Right lobe of liver (tissue), 6 donors: ENCODE data around the gene MAG. TPM values are rescaled to one million over a fixed set of nuclear protein-coding genes. Genes with fewer than 3 reads are reported as not detected.

Source experiments
- ATAC-seq, 4 donors: fragments of 200-7000 bp; cut with Tn5 transposase; one replicate each; pipeline ENCODE4 v1.9.1; 2020; ENCODE audit warnings: mild to moderate bottlenecking in 4 of 4, moderate library complexity in 4 of 4
- DNase-seq, 3 donors: peaks; one replicate each; pipeline ENCODE4 v3.0.0-alpha.2; 2020
- H3K27ac ChIP-seq, 3 donors: fragments of 200-600 bp; one replicate each; pipeline ENCODE4 v1.8.0; 2022
- H3K27me3 ChIP-seq, 2 donors: fragments of 200-600 bp; one replicate each; pipeline ENCODE4 v1.8.0; 2022
- H3K36me3 ChIP-seq, 4 donors: fragments of 200-600 bp; sonication (generic) in 1 of 4; one replicate each; pipeline versions ENCODE4 v1.5.1 to v1.8.0; 2017 to 2022; ENCODE audit warnings: control low read depth in 1 of 4
- H3K4me1 ChIP-seq, 4 donors: fragments of 200-600 bp; sonication (generic) in 1 of 4; one replicate each; pipeline versions ENCODE4 v1.5.1 to v1.8.0; 2017 to 2022; ENCODE audit warnings: control low read depth in 1 of 4
- H3K4me3 ChIP-seq, 3 donors: fragments of 200-600 bp; one replicate each; pipeline ENCODE4 v1.8.0; 2022
- H3K9me3 ChIP-seq, 4 donors: fragments of 200-600 bp; sonication (generic) in 1 of 4; one replicate each; pipeline versions ENCODE4 v1.5.1 to v1.8.0; 2017 to 2022; ENCODE audit warnings: control low read depth in 1 of 4
- CTCF ChIP-seq, 4 donors: fragments of 200-600 bp in 3 of 4; fragments of 450-650 bp in 1 of 4; IDR thresholded peaks; one replicate each; pipeline versions ENCODE4 v1.5.1 to v1.8.0; 2016 to 2022; ENCODE audit warnings: antibody characterized with exemption in 4 of 4, mild to moderate bottlenecking in 2 of 4
- POLR2A ChIP-seq: fragments of 450-650 bp; IDR thresholded peaks from one replicate; pipeline ENCODE4 v1.6.1; 2017; ENCODE audit warnings: antibody characterized with exemption, mild to moderate bottlenecking
- WGBS: methylation state at CpG from one replicate; pipeline ENCODE4 v1.1.6; 2018; ENCODE audit warnings: low coverage, low lambda C conversion rate; ENCODE audit not compliant: insufficient coverage; ENCODE audit errors: missing lambda C conversion rate; 5-methylcytosine and 5-hydroxymethylcytosine counted together
- intact Hi-C, 2 donors: fragments of 100-400 bp; cut with DNase I; formaldehyde crosslinking; loops; one replicate each; pipeline versions ENCODE4 v1.11.2 to v1.14.1; 2022
- total RNA-seq, 6 experiments: library from RNA; depleted of rRNA in 2 of 6; stranded (reverse); fragments of >200 nt in 2 of 6; fragmentation: NEBNext Ultra II Directional in 3 of 6; extraction: Animal tissue kit (Norgen Biotek cat#: 25700) in 3 of 6; gene quantifications; one replicate each; pipeline versions ENCODE4 v1.1.0 to v1.2.4, GENCODE V29; 2016 to 2023
- donor health status: DM: no; HTN: yes; CAD: no.
- donor health status: DM: no; HTN: no; CAD: no.
- donor health status: DM: no; HTN: no; CAD: no.
- donor health status: DM: no; HTN: yes; CAD: no.
- donor health status: DM: no; HTN: yes; CAD: no.

Gene MAG
- total RNA-seq, 6 experiments from 2014 or later = 0.40 TPM; not detected in 5

- no peaks in the 10 kb centered on the region for H3K9me3 ChIP-seq
- H3K4me3 ChIP-seq = no peak overlapping the region
- DNase-seq = no peak
- WGBS = 83% methylated on average over 4 of the region's 21 CpGs
- H3K27ac ChIP-seq = no peak overlapping the region
- ATAC-seq = no peak
- TF ChIP-seq CTCF (IDR thresholded peaks at IDR 0.05) (no peak), POLR2A (no peak)
- H3K27me3 ChIP-seq = no peaks in the 10 kb centered on the region
- H3K36me3 ChIP-seq = no peaks in the 10 kb centered on the region
- no peaks in the 10 kb centered on the region for H3K4me1 ChIP-seq
- intact Hi-C loops = no loop called here
These were observed 20.1 kb downstream of the MAG start for GRCh38 chr19:35311901-35312665.

GRCh38 chr19:35313587-35313986 is 21.6 kb downstream of the MAG start:
- no peaks in the 10 kb centered on the region for H3K36me3 ChIP-seq
- ATAC-seq = no peak
- H3K4me1 ChIP-seq = no peaks in the 10 kb centered on the region
- H3K27me3 ChIP-seq = no peaks in the 10 kb centered on the region
- WGBS = 47% methylated on average over 6 of the region's 7 CpGs
- H3K27ac ChIP-seq = no peak overlapping the region
- no peak overlapping the region for H3K4me3 ChIP-seq
- no peak for DNase-seq
- TF ChIP-seq CTCF (IDR thresholded peaks at IDR 0.05) = no peak
- no peak for TF ChIP-seq POLR2A
- H3K9me3 ChIP-seq = no peaks in the 10 kb centered on the region
- intact Hi-C loops = no loop called here

- Histone ChIP-seq H3K27ac (no peak overlapping the region), H3K4me3 (no peak overlapping the region), H3K36me3 (no peaks in the 10 kb centered on the region), H3K27me3 (no peaks in the 10 kb centered on the region), H3K4me1 (no peaks in the 10 kb centered on the region), H3K9me3 (no peaks in the 10 kb centered on the region)
- TF ChIP-seq CTCF (IDR thresholded peaks at IDR 0.05) (no peak), POLR2A (no peak)
- 71% methylated on average over 4 of the region's 8 CpGs for WGBS
- ATAC-seq (no peak), DNase-seq (no peak)
- intact Hi-C loops = no loop called here
These were observed 22.1 kb downstream of the MAG start for GRCh38 chr19:35314031-35314430.

- no peak for TF ChIP-seq CTCF (IDR thresholded peaks at IDR 0.05)
- TF ChIP-seq POLR2A = no peak
- 80% methylated on average over 3 of the region's 10 CpGs for WGBS
- Histone ChIP-seq H3K27me3 (no peaks in the 10 kb centered on the region), H3K27ac (no peak overlapping the region), H3K4me1 (no peaks in the 10 kb centered on the region), H3K9me3 (no peaks in the 10 kb centered on the region), H3K4me3 (no peak overlapping the region), H3K36me3 (no peaks in the 10 kb centered on the region)
- DNase-seq (no peak), ATAC-seq (no peak)
- intact Hi-C loops = no loop called here
These were observed 23.0 kb downstream of the MAG start for GRCh38 chr19:35314858-35315470.
